HepG2 (cell line): ENCODE data around the gene ALOXE3. TPM values are rescaled to one million over a fixed set of nuclear protein-coding genes. Genes with fewer than 3 reads are reported as not detected.

Source experiments
- ATAC-seq: fragments of 200-7000 bp; cut with Tn5 transposase; 3 replicates; pipeline ENCODE4 v1.9.1; 2020; ENCODE audit warnings: mild to moderate bottlenecking, moderate library complexity
- BruUV-seq: library from RNA; stranded (reverse); fragments of 400-500 nt; replicated peaks from 2 replicates; lab custom pipeline; 2021; lab: Mats Ljungman, UMichigan
- CTCF ChIA-PET: fragments of 300-600 bp; formaldehyde crosslinking; extraction: SDS; loops from one replicate; lab custom pipeline; 2021; ENCODE audit warnings: low total read pairs, inconsistent platforms, low intra/inter-chr PET ratio; lab: Yijun Ruan, JAX
- POLR2A ChIA-PET: fragments of 350-600 bp; sonication (Branson Sonifier 250); formaldehyde crosslinking; loops from one replicate; lab custom pipeline; 2020; ENCODE audit warnings: antibody characterized with exemption, inconsistent platforms; lab: Yijun Ruan, JAX
- DNase-seq: peaks from one replicate; pipeline ENCODE4 v3.0.0-alpha.2; 2015; ENCODE audit warnings: low spot score
- FAIRE-seq: peaks from 3 replicates; lab custom pipeline; 2011; peaks lifted over from hg19 to GRCh38; lab: Jason Lieb, UNC
- H2AFZ ChIP-seq: one replicate; pipeline ENCODE4 v1.6.1; 2011; ENCODE audit warnings: low read length, inconsistent platforms
- H3K27ac ChIP-seq: fragments of 300-600 bp; 3 replicates; pipeline ENCODE4 v1.8.0; 2011; ENCODE audit warnings: mixed run types, mild to moderate bottlenecking, mixed read lengths, low read length, inconsistent platforms; ENCODE audit not compliant: insufficient read depth; ENCODE audit errors: extremely low read length
- H3K27me3 ChIP-seq, 2 experiments: fragments of 200-600 bp in 1 of 2; 2 replicates in 1 of 2; 3 replicates in 1 of 2; pipeline versions ENCODE4 v1.6.0 to v1.8.0; 2011; ENCODE audit warnings: low read length in 2 of 2, mild to moderate bottlenecking in 2 of 2, moderate library complexity in 2 of 2, inconsistent platforms in 1 of 2; ENCODE audit not compliant: insufficient read depth in 2 of 2, control insufficient read depth in 1 of 2
- H3K36me3 ChIP-seq, 2 experiments: fragments of 200-600 bp in 1 of 2; replicated peaks in 1 of 2; 2 replicates in 1 of 2; 3 replicates in 1 of 2; pipeline versions ENCODE4 v1.5.1 to v1.8.0; 2011; ENCODE audit warnings: low read length in 2 of 2, inconsistent platforms in 1 of 2; ENCODE audit not compliant: insufficient read depth in 2 of 2, control insufficient read depth in 1 of 2
- H3K4me1 ChIP-seq: 2 replicates; pipeline ENCODE4 v1.5.1; 2012; ENCODE audit warnings: low read length, inconsistent platforms; ENCODE audit not compliant: insufficient read depth
- H3K4me2 ChIP-seq: 2 replicates; pipeline ENCODE4 v1.6.0; 2011; ENCODE audit warnings: low read depth, low read length, inconsistent platforms
- H3K4me3 ChIP-seq, 3 experiments: fragments of 200-600 bp in 1 of 3; sonication (generic), shearing (Covaris generic) in 1 of 3; replicated peaks in 1 of 3; 2 replicates each; pipeline ENCODE4 v1.5.1; 2011 to 2016; ENCODE audit warnings: low read length in 3 of 3, inconsistent platforms in 2 of 3, low read depth in 2 of 3, mild to moderate bottlenecking in 2 of 3, control low read depth in 1 of 3, mixed read lengths in 1 of 3; ENCODE audit not compliant: insufficient read depth in 1 of 3
- H3K79me2 ChIP-seq: one replicate; pipeline ENCODE4 v1.6.1; 2011; ENCODE audit warnings: low read length, inconsistent platforms; ENCODE audit not compliant: insufficient read depth
- H3K9ac ChIP-seq: 2 replicates; pipeline ENCODE4 v1.6.0; 2011; ENCODE audit warnings: mild to moderate bottlenecking, low read depth, low read length, inconsistent platforms; ENCODE audit not compliant: insufficient read depth
- H3K9me3 ChIP-seq: 2 replicates; pipeline ENCODE4 v1.5.1; 2012; ENCODE audit warnings: mild to moderate bottlenecking, low read length
- H4K20me1 ChIP-seq: 2 replicates; pipeline ENCODE4 v1.6.0; 2011; ENCODE audit warnings: inconsistent platforms, mild to moderate bottlenecking, low read length, moderate library complexity; ENCODE audit not compliant: insufficient read depth
- BRCA1 ChIP-seq: sonication (generic); formaldehyde crosslinking; IDR thresholded peaks from 2 replicates; pipeline ENCODE4 v1.4.0; 2020; ENCODE audit warnings: missing genetic modification reagents
- GABPB1 ChIP-seq: IDR thresholded peaks from 2 replicates; pipeline ENCODE4 v1.6.1; 2016; ENCODE audit warnings: mild to moderate bottlenecking, missing genetic modification reagents, moderate library complexity, missing compliant biosample characterization
- GATAD2A ChIP-seq: IDR thresholded peaks from 2 replicates; pipeline ENCODE4 v1.6.1; 2016
- HIC2 ChIP-seq: sonication (generic); formaldehyde crosslinking; IDR thresholded peaks from 2 replicates; pipeline ENCODE4 v1.9.0; 2022; ENCODE audit warnings: low read depth, missing genetic modification reagents
- IKZF4 ChIP-seq: sonication (generic); formaldehyde crosslinking; IDR thresholded peaks from 2 replicates; pipeline ENCODE4 v1.5.1; 2020; ENCODE audit warnings: borderline replicate concordance, mild to moderate bottlenecking, low read depth, missing genetic modification reagents; ENCODE audit errors: not compliant biosample characterization
- KDM5B ChIP-seq: sonication (generic); formaldehyde crosslinking; IDR thresholded peaks from 2 replicates; pipeline ENCODE4 v1.4.0; 2020; ENCODE audit warnings: missing genetic modification reagents, mild to moderate bottlenecking, borderline replicate concordance
- MLLT10 ChIP-seq: sonication (generic); formaldehyde crosslinking; IDR thresholded peaks from 2 replicates; pipeline ENCODE4 v1.4.0; 2020; ENCODE audit warnings: missing genetic modification reagents
- NFE2L1 ChIP-seq: sonication (generic); formaldehyde crosslinking; IDR thresholded peaks from 2 replicates; pipeline ENCODE4 v1.4.0; 2020; ENCODE audit warnings: missing genetic modification reagents, mild to moderate bottlenecking, borderline replicate concordance
- NKX3-1 ChIP-seq: sonication (generic); formaldehyde crosslinking; IDR thresholded peaks from 2 replicates; pipeline ENCODE4 v1.5.0; 2020; ENCODE audit warnings: missing genetic modification reagents
- NR2F1 ChIP-seq, 2 experiments: fragments of 450-650 bp in 1 of 2; formaldehyde crosslinking in 1 of 2; IDR thresholded peaks; 2 replicates each; pipeline versions ENCODE4 v1.5.0 to v1.6.1; 2016 to 2020; ENCODE audit warnings: mild to moderate bottlenecking in 1 of 2, missing compliant biosample characterization in 1 of 2, missing genetic modification reagents in 1 of 2, moderate library complexity in 1 of 2
- RARA ChIP-seq: IDR thresholded peaks from 2 replicates; pipeline ENCODE4 v1.6.1; 2016; ENCODE audit warnings: missing genetic modification reagents, missing compliant biosample characterization
- RFXANK ChIP-seq: IDR thresholded peaks from 2 replicates; pipeline ENCODE4 v1.6.1; 2016
- RORA ChIP-seq: sonication (generic); formaldehyde crosslinking; IDR thresholded peaks from 2 replicates; pipeline ENCODE4 v1.5.0; 2020; ENCODE audit warnings: mild to moderate bottlenecking, missing genetic modification reagents, moderate library complexity
- SAFB2 ChIP-seq: sonication (generic); formaldehyde crosslinking; IDR thresholded peaks from 2 replicates; pipeline ENCODE4 v1.5.1; 2020; ENCODE audit warnings: missing genetic modification reagents, low read depth, mild to moderate bottlenecking, borderline replicate concordance
- SALL1 ChIP-seq: sonication (generic); formaldehyde crosslinking; IDR thresholded peaks from 2 replicates; pipeline ENCODE4 v1.8.0; 2022; ENCODE audit warnings: mild to moderate bottlenecking, missing genetic modification reagents
- XRCC5 ChIP-seq: fragments of 200-400 bp; formaldehyde crosslinking; optimal IDR thresholded peaks from 2 replicates; pipeline ENCODE3; 2017; ENCODE audit warnings: mild to moderate bottlenecking, low read length
- ZNF256 ChIP-seq: sonication (generic); formaldehyde crosslinking; conservative IDR thresholded peaks from 2 replicates; pipeline ENCODE4 v1.4.0; 2020; ENCODE audit warnings: missing genetic modification reagents
- ZNF329 ChIP-seq: sonication (generic); formaldehyde crosslinking; IDR thresholded peaks from 2 replicates; pipeline ENCODE4 v1.9.0; 2021; ENCODE audit warnings: low read depth, mild to moderate bottlenecking, missing genetic modification reagents
- ZNF703 ChIP-seq: sonication (generic); formaldehyde crosslinking; IDR thresholded peaks from 2 replicates; pipeline ENCODE4 v1.5.1; 2020; ENCODE audit warnings: missing genetic modification reagents, mild to moderate bottlenecking, moderate library complexity, borderline replicate concordance
- ZSCAN29 ChIP-seq: sonication (generic); formaldehyde crosslinking; conservative IDR thresholded peaks from 2 replicates; pipeline ENCODE4 v1.4.0; 2020; ENCODE audit warnings: mild to moderate bottlenecking, missing genetic modification reagents
- WGBS: methylation state at CpG from one replicate; pipeline ENCODE4 v1.1.6; 2017; ENCODE audit warnings: low lambda C conversion rate; 5-methylcytosine and 5-hydroxymethylcytosine counted together
- in situ Hi-C: cut with HindIII; loops from 2 replicates; pipeline ENCODE4 v1.10.0; 2017; ENCODE audit warnings: low pct_unique_long_range_greater_than_20kb; ENCODE audit not compliant: extremely low pct_ligation_motif_present
- intact Hi-C: fragments of 100-400 bp; cut with micrococcal nuclease; formaldehyde crosslinking; loops from one replicate; pipeline ENCODE4 v1.10.0; 2022; ENCODE audit not compliant: unreplicated experiment
- polyA plus RNA-seq, 8 experiments: library from polyadenylated mRNA; depleted of rRNA in 3 of 8; stranded (reverse) in 7 of 8; unstranded in 1 of 8; fragments of >200 nt; fragmentation: Illumina TruSeq in 4 of 8; extraction: Trizol in 4 of 8; gene quantifications; 2 replicates each; pipeline versions ENCODE4 v1.2.1 to v1.2.3, GENCODE V29; 2011 to 2016; ENCODE audit warnings: low read depth in 4 of 8, missing spikeins in 1 of 8, mixed read lengths in 1 of 8; ENCODE audit not compliant: insufficient read depth in 1 of 8
- total RNA-seq, 5 experiments: library from RNA; depleted of rRNA; stranded (reverse); fragments of >200 nt; fragmentation: Illumina TruSeq; extraction: Trizol; gene quantifications; 2 replicates each; pipeline ENCODE4 v1.2.3, GENCODE V29; 2016; ENCODE audit warnings: low read depth in 1 of 5
- TF ChIP-seq, protein P1 (sequence below): sonication (generic); formaldehyde crosslinking; IDR thresholded peaks from 2 replicates; pipeline ENCODE4 v1.4.0; 2020; ENCODE audit warnings: missing genetic modification reagents, low read depth, mild to moderate bottlenecking, borderline replicate concordance

The ALOXE3 gene
- total and polyA plus RNA-seq, 2 of the 13 experiments (the other 11 are each of a cell fraction or from before 2014, with no cell fraction given): 0.07 TPM; not detected in 1

- no TSS peak for BruUV-seq
- CTCF ChIA-PET: interaction anchor here (1.8 to 2.3 kb wide), 2 partner anchors 20 to 37 kb away, joined by 4 to 28 read pairs; no protein-coding TSS in a partner anchor
- Histone ChIP-seq H3K4me3 (no peak overlapping the region), H3K4me1 (peaks cover 59% of the 10 kb centered on the region), H4K20me1 (no peaks in the 10 kb centered on the region), H2AFZ (no peak overlapping the region), H3K79me2 (peaks cover 18% of the 10 kb centered on the region), H3K27me3 (no peaks in the 10 kb centered on the region; a peak in 1 of 5 replicates), H3K9ac (no peak overlapping the region; the same call in 1 of the 2 replicates), H3K27ac (peak overlapping the region; percentile 73), H3K9me3 (no peaks in the 10 kb centered on the region), H3K4me2 (peak overlapping the region; percentile 64), H3K36me3 (peaks cover 1 to 7% of the 10 kb centered on the region in 2 experiments; a peak in 3 of 5 replicates)
- in situ Hi-C loops: loop anchor here (5.0 kb wide), 1 partner anchor 36 kb away; the partner anchor contains the start of gene HES7
- 55% methylated on average over 11 of the region's 20 CpGs for WGBS
- DNase-seq: peak; percentile 81
- peak; percentile 64 for FAIRE-seq
- intact Hi-C loops: loop anchor here (1.0 kb wide), 1 partner anchor 38 kb away; no protein-coding TSS in a partner anchor
- ATAC-seq: peak; percentile 31
- POLR2A ChIA-PET: interaction anchor here (1.9 kb wide), 1 partner anchor 15 kb away, joined by 18 read pairs; no protein-coding TSS in a partner anchor
- TF ChIP-seq RARA (CRISPR knock-in tag): peak; percentile 55; the same call in 1 of the 2 replicates
- peak in 1 of 2 experiments; percentile 54; a peak in 1 of 4 replicates for TF ChIP-seq NR2F1 (CRISPR knock-in tag; IDR thresholded peaks at IDR 0.05)
- no peak for TF ChIP-seq GABPB1
- TF ChIP-seq XRCC5: peak; percentile 96
- TF ChIP-seq MLLT10: no peak
- no peak for TF ChIP-seq RFXANK (CRISPR knock-in tag)
- TF ChIP-seq KDM5B (CRISPR knock-in tag): peak; percentile 10; the same call in 1 of the 2 replicates
- peak; percentile 39; the same call in 1 of the 2 replicates for TF ChIP-seq GATAD2A (CRISPR knock-in tag)
- no peak for TF ChIP-seq BRCA1 (CRISPR knock-in tag)
- TF ChIP-seq, protein P1, sequence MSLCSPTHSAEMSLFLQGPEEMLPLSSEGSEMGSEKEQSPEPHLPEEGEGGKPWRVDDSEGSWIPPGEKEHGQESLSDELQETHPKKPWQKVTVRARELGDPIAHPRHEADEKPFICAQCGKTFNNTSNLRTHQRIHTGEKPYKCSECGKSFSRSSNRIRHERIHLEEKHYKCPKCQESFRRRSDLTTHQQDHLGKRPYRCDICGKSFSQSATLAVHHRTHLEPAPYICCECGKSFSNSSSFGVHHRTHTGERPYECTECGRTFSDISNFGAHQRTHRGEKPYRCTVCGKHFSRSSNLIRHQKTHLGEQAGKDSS: 0 out of 2 replicates have a peak, but pooled peaks have one; percentile 13
- no peak for TF ChIP-seq ZSCAN29 (CRISPR knock-in tag)
- TF ChIP-seq IKZF4 (CRISPR knock-in tag): no peak
- TF ChIP-seq ZNF329 (CRISPR knock-in tag): no peak
- no peak for TF ChIP-seq ZNF256 (CRISPR knock-in tag)
- no peak for TF ChIP-seq HIC2
- no peak for TF ChIP-seq RORA (CRISPR knock-in tag)
- 0 out of 2 replicates have a peak, but pooled peaks have one; percentile 34 for TF ChIP-seq ZNF703 (CRISPR knock-in tag)
- TF ChIP-seq NFE2L1: no peak
- TF ChIP-seq NKX3-1 (CRISPR knock-in tag): no peak
- TF ChIP-seq SAFB2 (CRISPR knock-in tag): no peak
- peak; percentile 46 for TF ChIP-seq SALL1 (CRISPR knock-in tag)
Observed at GRCh38 chr17:8158267-8159031, 40.1 kb upstream of the ALOXE3 start.
